Measurements from ENCODE around the gene ALPL.
"Not testable (repeated sequence)": the region's sequence is repeated elsewhere in the genome, so short reads cannot be mapped to it uniquely, and the experiment has no call there.

Gene ALPL

DNA sequence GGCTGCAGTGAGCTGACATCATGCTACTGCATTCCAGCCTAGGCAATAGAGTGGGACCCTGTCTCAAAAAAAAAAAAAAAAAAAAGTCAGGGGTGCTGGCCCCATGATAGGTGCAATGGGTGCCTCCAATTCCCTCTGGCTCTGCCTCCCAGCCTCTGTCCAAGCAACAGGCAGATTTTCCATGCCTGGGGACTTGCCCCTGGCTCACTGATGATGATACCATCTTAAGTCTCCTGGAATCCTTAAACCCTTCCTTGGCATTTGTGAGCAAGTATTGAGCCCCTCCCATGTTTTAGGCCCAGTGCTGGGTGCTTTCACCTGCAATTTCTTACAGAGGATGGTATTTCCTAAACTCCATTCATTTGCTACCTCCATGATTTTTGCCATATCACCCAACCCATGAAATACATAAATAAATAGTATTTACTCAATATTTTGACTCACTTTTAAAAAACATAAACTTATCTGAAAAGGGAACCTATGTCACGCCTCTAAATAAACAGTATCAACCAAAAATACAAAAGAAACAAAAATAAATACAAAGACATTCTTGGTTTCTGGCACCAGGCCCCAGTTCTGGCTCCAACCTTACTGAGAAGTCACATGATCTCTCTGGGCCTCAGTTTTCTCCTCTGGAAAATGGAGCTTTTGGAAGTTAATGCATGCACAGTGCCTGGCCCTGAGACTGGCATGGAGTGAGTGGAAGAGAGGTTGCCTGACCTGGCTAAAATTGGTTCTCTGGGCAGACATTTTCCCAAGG, 1.5 kb upstream of the ALPL start:
- in situ Hi-C loops (cut with HindIII; ENCODE audit: low sequenced_read_pairs) = no loop called here

DNA sequence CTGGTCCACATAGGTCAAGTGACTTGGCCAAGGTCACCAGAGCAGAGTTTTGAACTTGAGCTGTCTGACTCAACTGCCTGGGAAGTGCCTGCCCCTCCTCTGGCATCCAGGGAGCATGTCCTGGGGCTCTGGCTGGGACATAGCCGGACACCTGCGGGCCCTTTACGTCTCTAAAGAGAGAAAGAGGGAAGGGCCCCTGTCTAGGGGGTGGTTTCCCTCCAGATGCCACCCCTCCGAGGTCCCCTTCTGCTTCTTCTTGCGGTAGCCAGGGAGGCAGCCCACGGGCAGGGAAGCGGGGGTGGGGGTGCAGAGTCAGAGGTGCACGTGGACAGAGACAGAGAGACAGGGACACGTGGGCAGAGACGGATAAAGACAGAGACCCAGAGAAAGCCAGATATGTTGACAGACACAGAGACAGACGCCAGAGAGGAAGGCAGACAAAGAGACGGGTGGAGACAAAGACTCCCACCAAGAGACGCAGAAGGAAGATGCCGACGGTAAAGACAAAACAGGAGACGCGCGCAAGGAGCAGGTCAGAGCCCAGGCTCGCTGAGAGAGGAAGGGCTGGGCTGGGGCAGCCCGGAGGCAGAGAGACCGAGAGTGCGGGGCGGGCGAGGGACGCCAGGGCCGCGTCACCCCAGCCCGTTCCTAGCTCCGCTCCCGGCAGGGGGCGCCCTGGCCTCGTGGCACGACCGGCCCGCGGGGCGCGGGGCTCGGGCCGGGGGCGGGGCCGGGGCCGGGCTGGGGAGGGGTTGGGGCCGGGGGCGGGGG, 458 bp upstream of the ALPL start:
- in situ Hi-C loops (cut with HindIII; ENCODE audit: low sequenced_read_pairs) = no loop called here

DNA sequence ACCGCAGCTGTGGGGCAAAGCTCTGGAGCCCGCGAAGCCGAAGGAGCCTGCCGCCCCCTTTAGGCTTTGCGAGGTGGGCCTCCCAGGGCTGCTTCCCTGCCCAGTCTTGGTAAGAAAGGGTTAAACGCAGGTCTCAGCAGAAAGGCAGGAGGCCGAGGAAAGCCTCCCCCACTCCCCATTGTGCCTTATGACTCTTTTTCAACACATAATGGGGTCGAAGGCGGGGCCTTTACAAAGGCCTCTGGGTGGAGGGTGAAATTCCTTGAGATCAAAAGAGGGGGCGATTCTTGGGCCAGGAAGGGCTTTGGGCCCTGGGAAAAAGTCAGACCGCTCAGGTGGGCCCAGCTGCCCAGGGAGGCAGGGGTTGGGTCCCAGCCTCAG, 880 bp downstream of the ALPL start:
- in situ Hi-C loops (cut with HindIII; ENCODE audit: low sequenced_read_pairs) = no loop called here

DNA sequence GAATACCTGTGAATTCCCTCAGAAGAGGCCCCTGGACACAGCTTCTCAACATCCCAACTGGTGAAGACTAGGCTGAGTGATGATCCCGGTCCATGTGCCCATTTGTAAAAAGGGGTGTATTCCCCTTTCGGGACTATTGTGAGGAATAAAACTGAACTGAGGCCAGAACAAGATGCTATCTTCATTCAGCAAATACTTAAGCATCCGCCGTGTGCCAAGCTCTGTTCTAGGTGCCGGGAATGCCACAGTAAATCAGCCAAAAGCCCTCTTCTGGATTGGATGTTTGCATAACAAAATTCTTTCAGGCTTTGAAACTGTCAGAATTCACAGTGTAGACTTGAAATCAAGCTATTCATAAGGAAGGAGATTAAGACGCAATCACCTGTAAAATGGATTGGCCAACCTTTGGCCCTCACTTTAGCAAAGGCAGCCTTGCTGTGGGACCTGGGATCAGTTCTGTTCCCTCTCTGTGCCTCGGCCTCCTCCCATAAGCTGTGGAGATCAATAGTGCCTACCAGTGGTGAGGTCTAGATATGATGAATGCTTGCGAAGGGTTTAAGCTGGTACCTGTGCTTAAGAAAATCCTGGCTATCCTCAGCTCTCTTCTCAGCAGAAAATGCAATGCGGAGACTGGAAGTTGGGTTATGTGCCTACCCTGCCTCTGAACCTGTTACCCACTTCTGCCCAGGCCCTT, 1.8 kb downstream of the ALPL start:
- in situ Hi-C loops (cut with HindIII; ENCODE audit: low sequenced_read_pairs) = no loop called here

DNA sequence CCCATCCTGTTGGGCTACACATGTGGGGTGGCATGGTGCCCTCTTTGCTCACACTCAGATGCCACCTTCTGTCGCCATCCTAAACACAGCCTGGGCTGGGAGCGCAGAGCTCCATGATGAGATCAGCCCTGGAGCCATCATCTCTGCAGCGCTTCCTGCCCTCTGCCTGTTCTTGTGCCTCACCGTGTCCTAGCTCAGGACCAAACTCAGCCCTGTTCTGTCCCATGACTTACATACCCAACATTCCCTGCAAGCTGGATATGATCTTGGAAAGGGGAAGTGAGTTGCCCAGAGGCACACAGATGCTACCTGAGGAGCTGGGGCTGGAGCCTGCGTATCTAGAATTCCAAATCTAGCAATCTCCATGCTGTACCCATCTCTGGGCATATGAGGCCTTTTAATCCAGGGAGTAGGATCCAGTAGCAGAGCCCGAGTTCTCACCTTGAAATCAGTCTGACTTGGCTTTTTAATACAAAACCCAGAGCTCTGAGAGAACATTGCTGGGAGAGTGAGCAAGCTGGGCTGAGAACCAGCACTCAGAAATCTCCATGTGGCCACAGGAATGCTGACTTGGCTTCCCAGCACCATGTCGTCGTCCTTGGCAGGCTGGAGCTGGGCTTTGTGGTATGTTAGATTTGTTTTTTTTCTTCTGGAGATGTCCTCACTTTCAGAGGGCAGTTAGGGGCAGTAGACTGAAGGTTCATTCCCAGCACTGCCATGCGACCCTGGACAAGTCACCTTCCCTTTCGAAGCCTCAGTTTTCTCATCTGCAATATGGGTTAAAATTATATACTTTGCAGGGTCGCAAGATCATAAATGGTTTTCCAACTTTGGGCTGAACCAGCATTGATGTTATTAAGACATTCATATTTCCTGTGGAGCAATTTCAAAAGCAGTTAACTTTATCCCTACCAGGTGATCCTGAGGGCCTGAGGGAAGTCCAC, 2.6 kb downstream of the ALPL start:
- in situ Hi-C loops (cut with HindIII; ENCODE audit: low sequenced_read_pairs) = no loop called here

DNA sequence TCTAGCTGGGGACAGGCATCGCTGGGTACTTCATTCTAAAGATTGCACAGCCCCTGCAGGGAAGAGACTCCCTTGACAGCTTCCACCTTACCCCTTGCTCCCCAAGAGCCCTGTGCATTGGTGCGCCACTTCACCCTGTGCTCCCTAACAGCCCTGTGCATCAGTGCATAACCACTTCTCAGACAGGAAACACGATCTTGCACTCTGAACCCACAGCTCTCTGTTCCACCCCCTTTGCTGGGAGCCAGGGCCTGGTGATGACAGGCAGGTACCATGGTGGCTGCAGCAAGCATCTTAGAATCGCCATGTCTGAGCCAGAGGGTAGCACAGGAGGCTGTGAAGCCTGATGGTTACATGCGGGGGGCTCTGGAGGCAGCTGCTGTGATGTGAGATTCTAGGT, 5.0 kb downstream of the ALPL start:
- in situ Hi-C loops (cut with HindIII; ENCODE audit: low sequenced_read_pairs) = no loop called here

DNA sequence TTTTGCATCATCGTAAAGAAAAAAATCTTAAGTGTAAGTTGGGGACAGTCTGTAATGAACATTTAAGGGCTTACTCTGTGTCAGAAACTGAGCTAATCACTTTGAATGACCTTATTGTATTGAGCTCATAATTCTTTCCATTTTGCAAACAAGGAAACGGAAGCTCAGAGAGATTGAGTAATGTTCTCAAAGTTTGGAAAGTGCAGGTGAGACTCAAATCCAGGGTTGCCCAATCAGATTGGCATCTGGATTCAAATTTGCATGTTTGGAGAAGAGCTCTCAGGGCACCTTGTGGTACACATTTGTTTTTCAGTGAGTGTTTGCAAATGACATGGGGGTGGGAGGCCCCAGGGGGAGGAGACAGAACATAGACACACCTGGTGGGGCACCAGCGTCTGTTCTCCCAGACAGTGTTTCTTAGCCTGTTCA, 8.0 kb downstream of the ALPL start:
- in situ Hi-C loops (cut with HindIII; ENCODE audit: low sequenced_read_pairs) = no loop called here

DNA sequence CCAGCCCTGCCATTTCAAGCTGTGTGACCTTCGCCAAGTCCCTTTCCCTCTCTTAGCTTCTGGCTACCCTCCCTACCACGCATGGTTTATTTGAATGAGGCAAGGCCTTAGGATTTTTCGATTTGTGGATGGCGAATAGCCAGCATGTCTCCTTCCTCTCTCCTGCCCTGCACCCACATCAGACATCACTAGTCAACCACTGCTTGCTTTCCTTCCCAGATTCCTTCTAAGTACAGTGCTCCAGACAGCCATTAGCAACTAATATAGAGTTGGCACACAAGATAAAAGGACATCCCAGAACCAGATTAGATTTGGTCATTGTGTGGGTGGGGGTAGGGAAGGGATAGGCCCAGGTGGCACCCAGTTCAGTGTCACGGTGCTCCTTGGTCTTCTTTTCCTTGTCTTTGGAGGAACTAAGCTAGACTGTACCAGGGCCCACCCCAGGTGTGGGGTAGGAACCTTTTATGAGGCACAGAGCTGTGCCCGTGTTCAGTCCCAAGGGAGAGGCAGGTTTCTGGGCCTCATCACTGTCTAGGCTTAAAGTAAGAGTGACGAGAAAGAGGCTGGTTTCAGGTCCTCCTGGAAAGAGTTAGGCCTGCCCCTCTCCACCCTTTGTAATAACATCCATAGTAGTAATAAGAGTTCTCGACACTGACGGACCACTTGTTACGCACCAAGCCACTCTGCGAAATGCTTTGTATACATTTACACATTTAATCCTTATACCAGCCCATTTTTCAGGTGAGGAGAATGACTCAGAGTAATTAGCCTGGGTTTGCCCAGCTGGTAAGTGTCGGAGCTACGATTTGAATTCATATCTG, 8.6 kb downstream of the ALPL start:
- in situ Hi-C loops (cut with HindIII; ENCODE audit: low sequenced_read_pairs) = no loop called here

DNA sequence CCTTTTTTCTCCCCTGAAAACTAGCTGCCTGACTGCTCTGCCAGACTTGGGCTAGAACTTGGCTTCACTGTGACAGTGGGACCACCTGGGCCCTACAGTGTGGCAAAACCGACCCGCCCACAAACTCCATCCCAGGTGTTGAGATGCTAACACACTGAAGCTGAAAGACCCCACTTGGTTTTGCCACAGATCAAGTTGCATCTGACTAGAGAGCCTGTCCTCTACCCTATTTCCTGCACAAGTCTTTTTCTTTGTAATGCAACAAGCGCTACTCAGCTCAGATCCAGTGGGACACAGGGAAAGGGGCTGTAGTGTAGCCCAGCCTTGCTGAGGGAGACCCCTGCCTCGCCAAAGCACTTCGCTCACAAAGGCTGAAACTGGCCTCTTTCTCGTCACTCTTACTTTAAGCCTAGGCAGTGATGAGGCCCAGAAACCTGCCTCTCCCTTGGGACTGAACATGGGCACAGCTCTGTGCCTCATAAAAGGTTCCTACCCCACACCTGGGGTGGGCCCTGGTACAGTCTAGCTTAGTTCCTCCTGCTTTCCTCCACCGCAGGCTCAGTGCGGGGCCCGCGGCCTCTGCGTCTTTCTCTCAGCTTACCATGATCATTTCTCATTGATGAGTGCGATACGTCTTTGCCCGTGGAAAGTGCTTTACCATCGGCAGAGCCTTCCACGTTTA, 9.7 kb downstream of the ALPL start:
- in situ Hi-C loops (cut with HindIII; ENCODE audit: low sequenced_read_pairs) = no loop called here

DNA sequence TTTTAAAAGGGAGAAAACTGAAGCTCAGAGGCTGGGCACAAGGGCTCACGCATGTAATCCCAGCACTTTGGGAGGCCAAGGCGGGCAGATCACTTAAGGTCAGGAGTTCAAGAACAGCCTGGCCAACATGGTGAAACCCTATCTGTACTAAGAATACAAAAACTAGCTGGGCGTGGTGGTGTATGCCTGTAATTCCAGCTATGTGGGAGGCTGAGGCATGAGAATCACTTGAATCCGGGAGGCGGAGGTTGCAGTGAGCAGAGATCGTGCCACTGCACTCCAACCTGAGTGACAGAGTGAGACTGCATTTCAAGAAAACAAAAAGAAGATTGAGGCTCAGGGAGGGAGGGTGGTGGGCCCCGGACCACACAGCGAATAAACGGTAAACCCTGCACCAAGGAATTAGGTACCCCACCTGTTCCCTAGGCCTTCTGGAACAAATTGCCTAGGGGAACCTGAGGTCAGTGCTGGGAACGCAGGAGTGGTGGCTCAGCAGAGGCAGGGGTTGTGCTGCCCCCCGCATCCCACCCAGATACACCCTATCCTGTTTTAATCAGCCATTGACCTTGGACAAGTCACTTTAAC, 10.4 kb downstream of the ALPL start:
- in situ Hi-C loops (cut with HindIII; ENCODE audit: low sequenced_read_pairs) = not testable (repeated sequence)

DNA sequence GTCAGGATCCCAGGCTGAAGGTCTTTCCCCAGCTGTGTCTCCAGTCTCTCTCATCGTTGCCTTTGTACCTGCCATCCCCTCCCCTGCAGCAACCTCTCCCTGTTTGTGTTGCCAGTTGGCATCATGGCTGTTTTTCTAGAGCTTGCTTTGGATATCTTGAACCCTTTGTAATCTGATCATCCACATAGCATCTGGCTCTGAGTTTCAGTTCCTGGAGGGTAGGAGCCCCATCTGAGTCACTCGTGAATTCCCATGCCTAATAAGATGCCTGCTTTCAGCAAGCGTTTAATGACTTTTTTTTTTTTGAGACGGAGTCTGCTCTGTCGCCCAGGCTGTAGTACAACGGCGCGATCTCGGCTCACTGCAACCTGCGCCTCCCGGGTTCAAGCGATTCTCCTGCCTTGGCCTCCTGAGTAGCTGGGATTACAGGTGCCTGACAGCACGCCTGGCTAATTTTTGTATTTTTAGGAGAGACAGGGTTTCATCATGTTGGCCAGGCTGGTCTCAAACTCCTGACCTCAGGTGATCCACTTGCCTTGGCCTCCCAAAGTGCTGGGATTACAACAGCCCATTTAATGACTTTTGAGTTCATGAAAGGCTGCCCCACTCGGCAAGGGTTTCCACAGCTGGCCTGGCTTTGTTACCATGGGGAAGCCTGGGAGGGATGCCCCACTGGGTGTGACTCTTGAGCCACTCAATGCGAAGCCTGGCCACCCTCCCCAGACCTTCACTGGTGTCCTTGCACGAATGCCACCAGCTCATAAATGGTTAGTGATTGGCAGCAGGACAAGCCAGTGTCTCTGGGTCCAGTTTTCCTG, 11.9 kb downstream of the ALPL start:
- in situ Hi-C loops (cut with HindIII; ENCODE audit: low sequenced_read_pairs) = no loop called here

DNA sequence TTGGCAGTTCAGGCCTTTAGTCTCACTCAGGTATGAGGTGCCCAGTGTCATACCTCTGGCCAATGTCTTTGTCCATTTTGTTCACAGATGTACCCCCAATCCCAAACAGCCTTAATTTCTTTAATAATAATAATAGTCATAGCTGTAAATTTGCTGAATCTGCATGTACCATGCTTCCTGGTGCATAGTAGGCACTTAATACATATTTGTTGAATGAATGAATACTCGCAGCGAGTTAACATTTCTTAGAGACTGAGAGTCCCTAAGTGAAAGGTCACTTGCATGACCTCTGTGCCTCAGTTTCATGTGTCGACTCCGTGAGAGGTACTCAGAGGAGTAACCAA, 12.5 kb downstream of the ALPL start:
- in situ Hi-C loops (cut with HindIII; ENCODE audit: low sequenced_read_pairs) = no loop called here

DNA sequence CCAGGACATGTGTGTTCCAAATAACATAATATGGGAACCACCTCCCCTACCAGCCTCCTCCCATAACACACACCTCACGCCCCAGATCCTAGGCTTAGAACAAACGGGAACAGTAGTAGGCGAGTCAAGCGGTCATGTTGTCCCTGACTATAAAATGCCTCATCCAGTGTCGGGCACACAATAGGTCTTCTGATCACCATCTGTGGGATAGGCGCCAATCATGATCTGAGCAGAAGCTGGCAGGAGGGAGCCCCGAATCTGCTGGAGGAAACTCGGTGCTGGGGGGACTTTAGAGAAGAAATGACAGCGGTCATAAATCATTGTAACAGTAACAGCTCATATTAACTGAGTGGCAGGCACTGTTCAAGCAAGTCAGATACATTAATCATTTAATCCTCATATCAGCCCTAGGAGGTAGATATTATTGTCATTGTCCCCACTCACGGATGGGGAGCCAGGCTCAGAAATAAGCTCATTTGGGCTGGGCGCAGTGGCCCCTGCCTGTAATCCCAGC, 13.4 kb downstream of the ALPL start:
- in situ Hi-C loops (cut with HindIII; ENCODE audit: low sequenced_read_pairs) = no loop called here

DNA sequence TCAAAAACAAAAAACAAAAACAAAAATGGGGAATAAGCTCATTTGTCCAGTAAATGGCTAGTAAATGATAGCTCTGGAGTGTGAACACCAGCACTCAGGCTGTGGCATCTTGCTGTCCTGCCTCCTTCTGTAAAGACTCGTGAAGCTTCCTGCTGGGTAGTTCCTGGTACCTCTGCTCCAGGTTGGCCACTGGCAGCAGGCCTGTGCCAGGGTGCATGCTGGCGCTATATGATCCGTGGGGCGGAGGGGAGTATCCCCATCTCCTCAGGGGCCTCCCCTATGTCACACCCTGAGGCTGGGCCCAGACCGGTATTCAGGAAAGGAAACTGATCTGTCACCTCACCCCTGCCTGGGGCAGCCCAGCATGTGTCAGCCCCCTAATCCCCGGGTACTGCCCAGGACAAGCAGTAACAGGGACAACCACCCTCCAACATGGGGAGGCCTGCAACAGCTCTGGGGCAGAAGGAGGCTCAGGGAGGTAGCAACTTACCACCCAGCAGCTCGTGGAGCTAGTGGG, 14.1 kb downstream of the ALPL start:
- in situ Hi-C loops (cut with HindIII; ENCODE audit: low sequenced_read_pairs) = no loop called here

DNA sequence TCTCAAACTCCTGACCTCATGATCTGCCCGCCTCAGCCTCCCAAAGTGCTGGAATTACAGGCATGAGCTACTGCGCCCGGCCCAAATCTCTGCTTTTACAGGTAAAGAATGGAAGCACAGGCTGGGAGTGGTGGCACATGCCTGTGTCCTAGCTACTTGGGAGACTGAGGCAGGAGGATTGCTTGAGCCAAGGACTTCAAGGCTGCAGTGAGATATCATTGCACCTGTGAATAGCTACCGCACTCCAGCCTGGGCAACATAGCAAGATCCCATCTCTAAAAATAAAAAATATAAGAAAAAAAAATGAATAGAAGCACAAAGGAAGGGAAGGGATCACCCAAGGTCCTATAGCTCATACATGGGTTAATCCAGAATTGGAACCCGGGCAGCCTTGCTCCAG, 15.0 kb downstream of the ALPL start:
- in situ Hi-C loops (cut with HindIII; ENCODE audit: low sequenced_read_pairs) = no loop called here

DNA sequence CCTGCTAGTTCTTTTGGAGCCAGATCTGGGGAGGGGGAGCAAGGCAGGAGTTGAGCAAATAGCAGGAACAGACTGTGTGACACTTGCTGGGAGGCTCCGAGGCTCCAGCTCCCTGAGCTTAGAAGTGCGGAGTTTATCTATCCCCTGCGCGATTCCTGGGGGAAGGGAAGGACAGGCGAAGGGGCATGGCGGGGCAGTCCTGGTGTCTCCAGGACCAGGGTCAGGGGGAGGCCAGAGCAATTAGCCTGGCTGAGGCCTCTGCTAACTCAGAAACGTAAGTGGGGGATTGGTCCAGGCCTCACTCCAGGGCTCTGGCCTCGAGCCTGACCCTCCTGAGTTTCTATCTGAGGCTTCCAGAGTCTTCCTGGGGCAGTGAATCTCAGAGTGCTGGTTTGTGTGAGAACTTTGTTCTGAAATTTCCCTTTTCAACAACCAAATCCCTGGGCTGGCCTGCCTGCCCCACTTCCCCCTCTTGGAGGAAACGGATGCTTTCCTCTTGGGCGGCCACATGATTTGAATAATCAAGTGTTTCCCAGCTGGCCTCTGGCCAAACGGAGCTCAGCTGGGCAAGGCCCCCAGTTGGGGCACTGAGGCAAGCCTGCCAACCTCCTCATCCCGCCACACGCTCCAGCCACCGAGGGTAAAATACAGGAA, 15.6 kb downstream of the ALPL start:
- in situ Hi-C loops (cut with HindIII; ENCODE audit: low sequenced_read_pairs) = loop anchor here (25.0 kb wide), 1 partner anchor 288 kb away; no protein-coding TSS in a partner anchor

DNA sequence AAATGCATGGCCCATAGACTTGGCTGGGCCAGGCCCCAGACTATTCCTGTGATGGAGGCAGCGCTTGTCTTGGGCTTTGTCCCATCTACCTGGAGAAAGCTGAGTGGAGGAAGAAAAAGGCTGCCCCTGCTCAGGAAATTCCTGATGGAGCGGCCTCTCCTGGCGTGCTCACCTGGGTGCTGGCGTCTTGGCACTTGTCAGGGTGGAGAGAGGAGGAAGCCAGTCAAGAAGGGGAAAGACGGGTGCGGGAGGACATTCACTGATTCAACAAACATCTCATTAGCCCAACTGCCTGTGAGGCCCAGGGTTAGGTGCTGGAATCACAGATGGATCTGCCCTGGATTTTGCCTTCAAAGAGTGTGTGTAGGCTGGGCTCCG, 16.1 kb downstream of the ALPL start:
- in situ Hi-C loops (cut with HindIII; ENCODE audit: low sequenced_read_pairs) = loop anchor here (25.0 kb wide), 1 partner anchor 288 kb away; no protein-coding TSS in a partner anchor

All from DLD1 (cell line).